ENCODE data around the gene C1S. TPM values are rescaled to one million over a fixed set of nuclear protein-coding genes. Genes with fewer than 3 reads are reported as not detected.

The C1S gene
- total and polyA plus RNA-seq, 2 donors (not counting 3 experiments of a cell fraction or from before 2014, with no cell fraction given) = 0.32 to 0.38 TPM

GRCh38 chr12:7059780-7060179 lies 738 bp upstream of the C1S start:
- ChIA-PET CTCF (interaction anchor here (0.9 to 4.3 kb wide), 5 partner anchors 9 to 115 kb away, joined by 3 to 21 read pairs (median 4); partner anchors contain the start of gene C1RL), POLR2A (no interaction called here)
- peaks cover 25 to 26% of the 10 kb centered on the region in 2 experiments for H3K27me3 ChIP-seq (ENCODE audit: control insufficient read depth in 2 of 2, insufficient read depth in 2 of 2, low read length in 2 of 2)
- BruUV-seq (replicated peaks) = no TSS peak
- no peaks in the 10 kb centered on the region for H3K9me3 ChIP-seq (replicated peaks; ENCODE audit: control insufficient read depth, insufficient read depth, low read length)
- no peak overlapping the region for H3K27ac ChIP-seq (ENCODE audit: insufficient read depth, low read depth, low read length)
- H4K20me1 ChIP-seq (replicated peaks; ENCODE audit: control insufficient read depth, extremely low read depth, insufficient read depth, low read length) = no peaks in the 10 kb centered on the region
- TF ChIP-seq POLR2A (IDR thresholded peaks at IDR 0.05; ENCODE audit: low read depth, low read length) (no peak), FOS (IDR thresholded peaks at IDR 0.05; ENCODE audit: borderline replicate concordance, insufficient read depth, low read length) (no peak), POLR2AphosphoS5 (IDR thresholded peaks at IDR 0.05; ENCODE audit: insufficient read depth, low read depth, low read length) (no peak), CTCF (IDR thresholded peaks at IDR 0.05; ENCODE audit: extremely low read depth in 1 of 2, insufficient read depth in 1 of 2, low read depth in 1 of 2, low read length in 2 of 2) (no peak), GATA2 (IDR thresholded peaks at IDR 0.05; ENCODE audit: insufficient read depth, insufficient read length, low read depth, low read length) (no peak), JUN (IDR thresholded peaks at IDR 0.05; ENCODE audit: borderline replicate concordance, insufficient read depth, insufficient read length, low read depth) (no peak)
- no peaks in the 10 kb centered on the region for H3K4me1 ChIP-seq (ENCODE audit: control insufficient read depth, extremely low read depth, insufficient read depth, low read length)
- H3K9me1 ChIP-seq (replicated peaks; ENCODE audit: control insufficient read depth, extremely low read depth, insufficient read depth, low read length) = no peaks in the 10 kb centered on the region
- H3K4me3 ChIP-seq (replicated peaks in 1 of 3; ENCODE audit: insufficient read depth in 1 of 3, low read depth in 1 of 3, low read length in 3 of 3) = no peak overlapping the region
- no peaks in the 10 kb centered on the region for H3K79me2 ChIP-seq (ENCODE audit: control insufficient read depth, insufficient read depth, low read length)
- no peak for DNase-seq (ENCODE audit: low read depth, low spot score)
- H3K4me2 ChIP-seq (ENCODE audit: insufficient read depth, low read length) = no peak overlapping the region
- dilution Hi-C loops (cut with MboI; ENCODE audit: extremely low pct_ligation_motif_present, low sequenced_read_pairs) (no loop called here), intact Hi-C loops (cut with micrococcal nuclease) (no loop called here)
- H3K36me3 ChIP-seq (ENCODE audit: control insufficient read depth in 2 of 2, extremely low read depth in 1 of 2, insufficient read depth in 2 of 2, low read length in 2 of 2) = no peaks in the 10 kb centered on the region
- FAIRE-seq = no peak
- H2AFZ ChIP-seq (ENCODE audit: low read depth, low read length) = no peak overlapping the region
- H3K9ac ChIP-seq (replicated peaks; ENCODE audit: extremely low read depth, insufficient read depth, low read length) = no peak overlapping the region

GRCh38 chr12:7061138-7061537 lies 620 bp downstream of the C1S start:
- Histone ChIP-seq H3K27ac (ENCODE audit: insufficient read depth, low read depth, low read length) (no peak overlapping the region), H3K27me3 (ENCODE audit: control insufficient read depth in 2 of 2, insufficient read depth in 2 of 2, low read length in 2 of 2) (peaks cover 20 to 23% of the 10 kb centered on the region in 2 experiments), H3K9ac (replicated peaks; ENCODE audit: extremely low read depth, insufficient read depth, low read length) (no peak overlapping the region), H3K36me3 (ENCODE audit: control insufficient read depth in 2 of 2, extremely low read depth in 1 of 2, insufficient read depth in 2 of 2, low read length in 2 of 2) (no peaks in the 10 kb centered on the region), H3K9me1 (replicated peaks; ENCODE audit: control insufficient read depth, extremely low read depth, insufficient read depth, low read length) (no peaks in the 10 kb centered on the region), H3K9me3 (replicated peaks; ENCODE audit: control insufficient read depth, insufficient read depth, low read length) (no peaks in the 10 kb centered on the region), H3K4me3 (replicated peaks in 1 of 3; ENCODE audit: insufficient read depth in 1 of 3, low read depth in 1 of 3, low read length in 3 of 3) (no peak overlapping the region), H3K4me2 (ENCODE audit: insufficient read depth, low read length) (no peak overlapping the region), H3K79me2 (ENCODE audit: control insufficient read depth, insufficient read depth, low read length) (no peaks in the 10 kb centered on the region), H3K4me1 (ENCODE audit: control insufficient read depth, extremely low read depth, insufficient read depth, low read length) (no peaks in the 10 kb centered on the region), H4K20me1 (replicated peaks; ENCODE audit: control insufficient read depth, extremely low read depth, insufficient read depth, low read length) (no peaks in the 10 kb centered on the region), H2AFZ (ENCODE audit: low read depth, low read length) (no peak overlapping the region)
- POLR2A ChIA-PET = no interaction called here
- dilution Hi-C loops (cut with MboI; ENCODE audit: extremely low pct_ligation_motif_present, low sequenced_read_pairs) = no loop called here
- FAIRE-seq (no peak), DNase-seq (ENCODE audit: low read depth, low spot score) (no peak)
- TF ChIP-seq GATA2 (IDR thresholded peaks at IDR 0.05; ENCODE audit: insufficient read depth, insufficient read length, low read depth, low read length) (no peak), JUN (IDR thresholded peaks at IDR 0.05; ENCODE audit: borderline replicate concordance, insufficient read depth, insufficient read length, low read depth) (no peak), POLR2AphosphoS5 (IDR thresholded peaks at IDR 0.05; ENCODE audit: insufficient read depth, low read depth, low read length) (no peak), MAX (IDR thresholded peaks at IDR 0.05; ENCODE audit: insufficient read depth, insufficient read length) (no peak), FOS (IDR thresholded peaks at IDR 0.05; ENCODE audit: borderline replicate concordance, insufficient read depth, low read length) (no peak), MYC (IDR thresholded peaks at IDR 0.05; ENCODE audit: low read depth, low read length) (no peak)
- CTCF ChIA-PET = interaction anchor here (0.8 to 4.3 kb wide), 6 partner anchors 8 to 117 kb away, joined by 3 to 21 read pairs (median 4); partner anchors contain the start of gene C1RL
- BruUV-seq (replicated peaks) = no TSS peak
- intact Hi-C loops (cut with micrococcal nuclease) = no loop called here

Measured in endothelial cell of umbilical vein (primary cell).